K562 (cell line): ENCODE measurements around the gene ACCSL. TPM values are rescaled to one million over a fixed set of nuclear protein-coding genes. Genes with fewer than 3 reads are reported as not detected.

Source experiments
- ATAC-seq: fragments of 200-7000 bp; cut with Tn5 transposase; 3 replicates; pipeline ENCODE4 v1.9.1; 2020; ENCODE audit warnings: moderate library complexity
- BruUV-seq: library from RNA; stranded (reverse); fragments of 400-500 nt; replicated peaks from 2 replicates; lab custom pipeline; 2021; lab: Mats Ljungman, UMichigan
- CTCF ChIA-PET: fragments of 300-600 bp; formaldehyde crosslinking; extraction: SDS; loops from one replicate; lab custom pipeline; 2021; ENCODE audit warnings: low intra/inter-chr PET ratio; lab: Yijun Ruan, JAX
- POLR2A ChIA-PET: fragments of 300-600, 350-650 bp; sonication (Branson Sonifier 250); formaldehyde crosslinking; extraction: SDS; loops from one replicate; lab custom pipeline; 2021; ENCODE audit warnings: antibody characterized with exemption, inconsistent platforms; lab: Yijun Ruan, JAX
- DNase-seq, 4 experiments: peaks; one replicate each; pipeline versions ENCODE4 v3.0.0 to v3.0.0-alpha.2; 2011 to 2018; ENCODE audit warnings: low spot score in 3 of 4, mixed read lengths in 3 of 4; ENCODE audit errors: extremely low read depth in 1 of 4
- FAIRE-seq: peaks from 2 replicates; lab custom pipeline; 2011; peaks lifted over from hg19 to GRCh38; lab: Jason Lieb, UNC
- H2AFZ ChIP-seq: 2 replicates; pipeline ENCODE4 v1.6.0; 2011; ENCODE audit warnings: low read depth, low read length, control low read depth, inconsistent platforms
- H3K27ac ChIP-seq: fragments of 200-600 bp; 3 replicates; pipeline ENCODE4 v1.8.0; 2011; ENCODE audit warnings: low read depth, mild to moderate bottlenecking, control low read depth, inconsistent platforms, low read length, moderate library complexity, mixed read lengths; ENCODE audit errors: extremely low read depth
- H3K27me3 ChIP-seq, 2 experiments: fragments of 300-600 bp in 1 of 2; 2 replicates in 1 of 2; 3 replicates in 1 of 2; pipeline versions ENCODE4 v1.6.0 to v1.8.0; 2011; ENCODE audit warnings: inconsistent platforms in 2 of 2, low read length in 2 of 2, mild to moderate bottlenecking in 1 of 2, mixed read lengths in 1 of 2, moderate library complexity in 1 of 2; ENCODE audit not compliant: control insufficient read depth in 2 of 2, insufficient read depth in 2 of 2
- H3K36me3 ChIP-seq: fragments of 300-600 bp; 3 replicates; pipeline ENCODE4 v1.8.0; 2011; ENCODE audit warnings: mild to moderate bottlenecking, low read length, inconsistent platforms; ENCODE audit not compliant: control insufficient read depth, insufficient read depth
- H3K4me1 ChIP-seq, 2 experiments: fragments of 200-600 bp in 1 of 2; replicated peaks in 1 of 2; 2 replicates in 1 of 2; 3 replicates in 1 of 2; pipeline versions ENCODE4 v1.5.1 to v1.8.0; 2011; ENCODE audit warnings: inconsistent platforms in 2 of 2, low read length in 2 of 2, mild to moderate bottlenecking in 1 of 2, mixed read lengths in 1 of 2, moderate library complexity in 1 of 2; ENCODE audit not compliant: control insufficient read depth in 2 of 2, insufficient read depth in 2 of 2
- H3K4me2 ChIP-seq: 2 replicates; pipeline ENCODE4 v1.6.1; 2011; ENCODE audit warnings: low read length, control low read depth, inconsistent platforms, mixed read lengths; ENCODE audit not compliant: insufficient read depth
- H3K4me3 ChIP-seq: fragments of 200-600 bp; sonication (generic), shearing (Covaris generic); 2 replicates; pipeline ENCODE4 v1.5.1; 2016; ENCODE audit warnings: control low read depth, inconsistent platforms
- H3K79me2 ChIP-seq: fragments of 200-600 bp; 3 replicates; pipeline ENCODE4 v1.8.0; 2011; ENCODE audit warnings: low read length, inconsistent platforms; ENCODE audit not compliant: control insufficient read depth, insufficient read depth
- H3K9ac ChIP-seq, 2 experiments: 2 replicates each; pipeline versions ENCODE4 v1.6.0 to v1.6.1; 2011; ENCODE audit warnings: low read depth in 2 of 2, low read length in 2 of 2, control low read depth in 1 of 2, inconsistent platforms in 1 of 2, mild to moderate bottlenecking in 1 of 2, mixed read lengths in 1 of 2; ENCODE audit not compliant: insufficient read depth in 1 of 2
- H3K9me1 ChIP-seq: one replicate; pipeline ENCODE4 v1.6.0; 2011; ENCODE audit warnings: inconsistent platforms, mild to moderate bottlenecking, low read length, moderate library complexity; ENCODE audit not compliant: control insufficient read depth, insufficient read depth
- H3K9me3 ChIP-seq: replicated peaks from 2 replicates; pipeline ENCODE4 v1.5.1; 2011; ENCODE audit warnings: low read depth, low read length, inconsistent platforms; ENCODE audit not compliant: control insufficient read depth, insufficient read depth
- H4K20me1 ChIP-seq: replicated peaks from 2 replicates; pipeline ENCODE4 v1.6.1; 2011; ENCODE audit warnings: low read length, inconsistent platforms, mixed read lengths; ENCODE audit not compliant: control insufficient read depth, insufficient read depth
- CBX8 ChIP-seq: fragments of 200-600 bp; sonication (generic); IDR thresholded peaks from 2 replicates; pipeline ENCODE4 v1.6.1; 2012; ENCODE audit warnings: borderline replicate concordance, mixed run types, low read depth, mild to moderate bottlenecking, moderate library complexity, mixed read lengths, low read length, control low read depth, inconsistent platforms; ENCODE audit not compliant: poor library complexity, severe bottlenecking; ENCODE audit errors: extremely low read depth
- CREBBP ChIP-seq: IDR thresholded peaks from one replicate; pipeline ENCODE4 v1.6.1; 2012; ENCODE audit warnings: low read depth, mild to moderate bottlenecking, control low read depth, inconsistent platforms, low read length
- IRF9 ChIP-seq: fragments of 450-650 bp; IDR thresholded peaks from 2 replicates; pipeline ENCODE4 v1.6.1; 2016; ENCODE audit warnings: missing biosample characterization, missing genetic modification characterization
- MXI1 ChIP-seq: IDR thresholded peaks from 2 replicates; pipeline ENCODE4 v1.6.1; 2011; ENCODE audit warnings: low read depth, mild to moderate bottlenecking, improper control_type of control experiment, low read length
- PHB2 ChIP-seq: fragments of 450-650 bp; IDR thresholded peaks from 2 replicates; pipeline ENCODE4 v1.6.1; 2017; ENCODE audit warnings: low read depth
- POLR3A ChIP-seq: IDR thresholded peaks from 2 replicates; pipeline ENCODE4 v1.6.1; 2011; ENCODE audit warnings: borderline replicate concordance, mild to moderate bottlenecking, moderate library complexity; ENCODE audit not compliant: insufficient read length, insufficient read depth; ENCODE audit errors: extremely low read depth
- RBM34 ChIP-seq: fragments of 200-400 bp; formaldehyde crosslinking; IDR thresholded peaks from 2 replicates; pipeline ENCODE4 v1.6.1; 2018; ENCODE audit warnings: low read length, borderline replicate concordance; ENCODE audit not compliant: insufficient read depth
- SMAD2 ChIP-seq: fragments of 150-350 bp; IDR thresholded peaks from 2 replicates; pipeline ENCODE4 v1.6.1; 2014; ENCODE audit warnings: low read depth, mild to moderate bottlenecking, low read length
- TAF9B ChIP-seq: fragments of 450-650 bp; IDR thresholded peaks from 2 replicates; pipeline ENCODE4 v1.6.1; 2018; ENCODE audit warnings: mild to moderate bottlenecking; ENCODE audit not compliant: partially characterized antibody
- ZBTB1 ChIP-seq: sonication (generic); formaldehyde crosslinking; IDR thresholded peaks from 2 replicates; pipeline ENCODE4 v1.8.1; 2023; ENCODE audit warnings: missing genetic modification reagents, low read depth, mild to moderate bottlenecking, borderline replicate concordance
- ZNF785 ChIP-seq: fragments of 250-450 bp; sonication (Bioruptor Pico); IDR thresholded peaks from 2 replicates; pipeline ENCODE4 v1.4.0; 2020; ENCODE audit warnings: mild to moderate bottlenecking
- WGBS: fragments of 100-300 bp; shearing (Covaris generic); methylation state at CpG from one replicate; pipeline ENCODE4 v1.1.6; 2016; ENCODE audit warnings: low coverage, mixed read lengths; ENCODE audit not compliant: insufficient coverage; ENCODE audit errors: missing lambda C conversion rate; 5-methylcytosine and 5-hydroxymethylcytosine counted together
- in situ Hi-C: fragments of 300-500 bp; cut with MboI; formaldehyde crosslinking; loops from 4 replicates; pipeline ENCODE4 v1.15.0; 2018; ENCODE audit warnings: inconsistent platforms, mixed read lengths
- intact Hi-C: fragments of 100-400 bp; cut with micrococcal nuclease; formaldehyde crosslinking; loops from 2 replicates; pipeline ENCODE4 v1.14.2; 2022
- polyA plus RNA-seq, 8 experiments: library from polyadenylated mRNA; depleted of rRNA in 4 of 8; stranded (reverse) in 5 of 8; unstranded in 3 of 8; fragments of >200 nt; fragmentation: Nextera tagmentation in 2 of 8; fragmentation: Illumina TruSeq in 1 of 8; extraction: Ambion mirVana in 2 of 8; extraction: Trizol in 1 of 8; gene quantifications; 2 replicates each; pipeline versions ENCODE4 v1.2.1 to v1.2.3, GENCODE V29; 2011 to 2014; ENCODE audit warnings: inconsistent platforms in 1 of 8, missing spikeins in 1 of 8
- total RNA-seq, 7 experiments: library from RNA; depleted of rRNA in 6 of 7; stranded (reverse); fragments of >200 nt in 6 of 7; fragmentation: Illumina TruSeq in 2 of 7; extraction: Trizol in 2 of 7; gene quantifications; 2 replicates each; pipeline versions ENCODE4 v1.2.1 to v1.2.3, GENCODE V29; 2011 to 2021; ENCODE audit warnings: low replicate concordance in 1 of 7
- TF ChIP-seq, protein P1 (sequence below): IDR thresholded peaks from 2 replicates; pipeline ENCODE4 v1.6.1; 2016; ENCODE audit warnings: missing genetic modification characterization, missing compliant biosample characterization
- TF ChIP-seq, protein P2 (sequence below), 2 experiments: fragments of 450-650 bp; IDR thresholded peaks; 2 replicates each; pipeline ENCODE4 v1.6.1; 2016

Gene ACCSL
- total and polyA plus RNA-seq, 9 of the 15 experiments (the other 6 are each of a cell fraction or from before 2014, with no cell fraction given): not detected

- intact Hi-C loops: no loop called here
- H3K4me2 ChIP-seq: no peak overlapping the region
- WGBS: 0% methylated on average over 2 of the region's 2 CpGs
- DNase-seq (no peak), FAIRE-seq (no peak)
- CTCF ChIA-PET: no interaction called here
- H3K4me1 ChIP-seq: no peaks in the 10 kb centered on the region; a peak in 1 of 5 replicates
- no peak overlapping the region for H2AFZ ChIP-seq
- BruUV-seq: no TSS peak
- peaks cover 5% of the 10 kb centered on the region for H3K9me1 ChIP-seq
- peaks cover 0 to 6% of the 10 kb centered on the region in 2 experiments; a peak in 4 of 5 replicates for H3K27me3 ChIP-seq
- H3K9ac ChIP-seq: no peak overlapping the region
- POLR2A ChIA-PET: interaction anchor here (0.7 kb wide), 1 partner anchor 405 kb away, joined by 3 read pairs; no protein-coding TSS in a partner anchor
- TF ChIP-seq PHB2 (no peak), TAF9B (no peak), MXI1 (no peak), CREBBP (no peak), IRF9 (tag) (no peak), ZBTB1 (CRISPR knock-in tag) (no peak), ZNF785 (CRISPR knock-in tag) (no peak), POLR3A (no peak), RBM34 (no peak), SMAD2 (no peak), CBX8 (no peak)
- TF ChIP-seq, protein P1, sequence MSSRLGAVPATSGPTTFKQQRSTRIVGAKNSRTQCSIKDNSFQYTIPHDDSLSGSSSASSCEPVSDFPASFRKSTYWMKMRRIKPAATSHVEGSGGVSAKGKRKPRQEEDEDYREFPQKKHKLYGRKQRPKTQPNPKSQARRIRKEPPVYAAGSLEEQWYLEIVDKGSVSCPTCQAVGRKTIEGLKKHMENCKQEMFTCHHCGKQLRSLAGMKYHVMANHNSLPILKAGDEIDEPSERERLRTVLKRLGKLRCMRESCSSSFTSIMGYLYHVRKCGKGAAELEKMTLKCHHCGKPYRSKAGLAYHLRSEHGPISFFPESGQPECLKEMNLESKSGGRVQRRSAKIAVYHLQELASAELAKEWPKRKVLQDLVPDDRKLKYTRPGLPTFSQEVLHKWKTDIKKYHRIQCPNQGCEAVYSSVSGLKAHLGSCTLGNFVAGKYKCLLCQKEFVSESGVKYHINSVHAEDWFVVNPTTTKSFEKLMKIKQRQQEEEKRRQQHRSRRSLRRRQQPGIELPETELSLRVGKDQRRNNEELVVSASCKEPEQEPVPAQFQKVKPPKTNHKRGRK (tag): no peak
- TF ChIP-seq, protein P2, sequence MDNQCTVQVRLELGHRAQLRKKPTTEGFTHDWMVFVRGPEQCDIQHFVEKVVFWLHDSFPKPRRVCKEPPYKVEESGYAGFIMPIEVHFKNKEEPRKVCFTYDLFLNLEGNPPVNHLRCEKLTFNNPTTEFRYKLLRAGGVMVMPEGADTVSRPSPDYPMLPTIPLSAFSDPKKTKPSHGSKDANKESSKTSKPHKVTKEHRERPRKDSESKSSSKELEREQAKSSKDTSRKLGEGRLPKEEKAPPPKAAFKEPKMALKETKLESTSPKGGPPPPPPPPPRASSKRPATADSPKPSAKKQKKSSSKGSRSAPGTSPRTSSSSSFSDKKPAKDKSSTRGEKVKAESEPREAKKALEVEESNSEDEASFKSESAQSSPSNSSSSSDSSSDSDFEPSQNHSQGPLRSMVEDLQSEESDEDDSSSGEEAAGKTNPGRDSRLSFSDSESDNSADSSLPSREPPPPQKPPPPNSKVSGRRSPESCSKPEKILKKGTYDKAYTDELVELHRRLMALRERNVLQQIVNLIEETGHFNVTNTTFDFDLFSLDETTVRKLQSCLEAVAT (IDR thresholded peaks at IDR 0.05): no peak
- TF ChIP-seq, all 486 proteins: peak for 0
- Histone ChIP-seq H3K36me3 (no peaks in the 10 kb centered on the region), H3K27ac (no peak overlapping the region), H4K20me1 (no peaks in the 10 kb centered on the region), H3K9me3 (no peaks in the 10 kb centered on the region), H3K79me2 (no peaks in the 10 kb centered on the region), H3K4me3 (no peak overlapping the region)
- in situ Hi-C loops: no loop called here
- no peak for ATAC-seq
These were observed 1.6 kb upstream of the ACCSL start for GRCh38 chr11:44046182-44046581.
